Activated CD8-positive, alpha-beta memory T cell treated with anti-CD3 and anti-CD28 coated beads, Interleukin-2, amount 50 U/mL, for 1 hour (primary cell): ENCODE results near the gene ACSS2.
"Not testable (repeated sequence)": the region's sequence is repeated elsewhere in the genome, so short reads cannot be mapped to it uniquely, and the experiment has no call there.

Source experiments
- DNase-seq: peaks from one replicate; pipeline ENCODE4 v3.0.0-alpha.2; 2020; ENCODE audit errors: extremely low read depth

The ACSS2 gene

GRCh38 chr20:34874094-34874654, 2.2 kb upstream of the ACSS2 start:
- DNase-seq: no peak

GRCh38 chr20:34875642-34876405, 588 bp upstream of the ACSS2 start:
- peak; percentile 72 for DNase-seq

GRCh38 chr20:34880215-34880850, 3.9 kb downstream of the ACSS2 start:
- DNase-seq: no peak

GRCh38 chr20:34880971-34881370, 4.6 kb downstream of the ACSS2 start:
- not testable (repeated sequence) for DNase-seq

DNA sequence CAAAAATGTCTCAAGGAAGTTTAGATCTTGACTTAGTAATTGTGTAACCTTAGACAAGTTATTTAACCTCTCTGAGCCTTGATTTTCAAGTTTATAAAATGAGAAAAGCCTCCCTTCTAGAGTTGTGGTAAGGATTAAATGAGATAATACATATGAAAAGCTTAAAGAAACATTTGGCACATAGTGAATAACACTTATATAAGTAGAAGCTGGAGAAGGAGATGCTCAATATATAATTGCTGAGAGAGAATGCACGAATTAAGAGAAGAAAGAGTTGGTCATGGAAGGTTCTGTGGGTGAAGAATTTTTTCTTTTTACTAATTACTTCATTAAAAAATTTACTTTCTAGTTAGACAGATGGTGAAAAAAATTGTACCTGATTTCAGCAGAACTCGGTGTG, 5.3 kb downstream of the ACSS2 start:
- DNase-seq: no peak

DNA sequence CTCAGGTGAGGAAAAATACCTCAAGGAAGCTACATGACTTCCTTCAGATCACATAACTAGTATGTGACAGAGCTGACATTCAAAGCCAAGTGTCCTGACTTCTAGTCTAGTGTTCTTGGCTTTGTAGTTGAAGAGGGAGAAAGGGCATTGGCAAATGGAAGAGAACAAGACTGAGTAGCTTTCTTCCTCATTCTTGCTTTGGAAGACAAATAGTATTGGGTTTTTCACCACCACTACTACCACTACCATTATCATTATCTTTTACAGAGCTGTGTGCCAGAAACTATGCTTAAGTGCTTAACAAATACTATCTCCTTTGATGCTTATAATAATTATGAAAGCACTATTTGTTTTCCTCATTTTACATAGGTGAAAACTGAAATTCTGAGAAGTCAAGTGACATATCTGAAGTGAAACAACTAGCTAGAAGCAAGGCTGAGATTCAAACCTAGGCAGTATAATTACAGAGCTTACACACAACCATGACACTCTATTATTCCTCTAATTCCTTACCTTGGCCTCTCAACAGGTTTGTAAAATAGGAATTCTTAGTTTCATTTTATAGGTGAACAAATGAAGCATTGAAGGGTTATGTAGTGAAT, 6.8 kb downstream of the ACSS2 start:
- no peak for DNase-seq

- DNase-seq: no peak
These were observed 7.4 kb downstream of the ACSS2 start for GRCh38 chr20:34883809-34884208.

DNA sequence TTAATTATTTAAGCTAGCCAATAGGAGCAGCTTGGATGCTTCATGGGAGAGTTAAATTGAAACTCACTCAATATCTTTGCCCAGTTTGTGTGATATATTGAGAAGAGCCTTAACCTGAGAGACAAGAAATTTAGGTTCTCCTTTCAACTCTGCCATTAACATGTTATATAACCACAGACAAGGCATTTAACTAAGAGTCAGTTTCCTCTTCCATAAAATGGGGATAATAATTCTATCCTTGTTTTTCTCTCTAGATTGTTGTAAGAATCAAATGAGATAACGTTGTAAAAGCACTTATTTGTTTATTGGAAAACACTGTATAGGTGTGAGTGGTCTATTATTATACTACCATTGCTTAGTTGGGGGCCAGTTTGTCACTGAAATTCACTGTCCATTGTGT, 7.8 kb downstream of the ACSS2 start:
- no peak for DNase-seq

- DNase-seq: no peak
These were observed 9.7 kb downstream of the ACSS2 start for GRCh38 chr20:34886122-34886521.

DNA sequence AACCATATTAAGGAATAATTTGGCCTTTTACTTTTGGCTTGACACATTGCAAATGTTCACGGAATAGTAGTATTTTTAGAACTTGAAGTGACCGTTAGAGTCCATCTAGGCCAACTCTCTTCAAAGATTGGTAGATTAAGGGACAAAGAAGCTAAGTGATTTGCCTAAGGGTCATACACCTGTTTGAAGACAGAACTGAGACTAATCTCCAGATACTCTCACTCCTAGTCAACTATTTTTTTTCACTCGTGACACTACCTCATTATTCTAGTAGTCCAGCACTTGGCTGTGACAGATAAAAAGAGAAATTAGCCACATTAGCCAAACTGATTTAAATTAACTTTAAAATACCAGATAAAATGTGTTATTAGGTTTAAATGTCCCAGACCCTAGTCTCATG, 10.6 kb downstream of the ACSS2 start:
- DNase-seq: no peak

- DNase-seq: no peak
These were observed 12.1 kb downstream of the ACSS2 start for GRCh38 chr20:34888468-34888867.

GRCh38 chr20:34891166-34892062, 15.0 kb downstream of the ACSS2 start:
- no peak for DNase-seq

DNA sequence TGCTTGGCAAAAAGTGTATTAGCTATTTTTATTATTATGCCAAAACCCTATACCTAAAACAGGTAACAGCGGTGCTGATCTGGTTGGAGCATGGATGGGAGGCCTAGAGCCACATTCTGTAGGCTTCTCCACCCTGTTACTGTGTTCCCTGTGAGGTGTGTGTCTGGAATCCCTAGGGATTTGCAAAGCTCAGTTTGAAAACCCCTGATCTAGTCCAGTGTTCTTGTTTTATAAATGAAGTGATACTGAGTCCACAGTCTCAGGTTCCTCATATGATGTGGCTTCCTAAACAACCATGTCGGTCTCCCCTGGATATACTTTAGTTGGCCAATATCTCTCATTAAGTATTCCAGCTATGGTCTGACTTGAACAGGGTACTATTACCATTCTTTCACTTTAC, 16.3 kb downstream of the ACSS2 start:
- no peak for DNase-seq

DNA sequence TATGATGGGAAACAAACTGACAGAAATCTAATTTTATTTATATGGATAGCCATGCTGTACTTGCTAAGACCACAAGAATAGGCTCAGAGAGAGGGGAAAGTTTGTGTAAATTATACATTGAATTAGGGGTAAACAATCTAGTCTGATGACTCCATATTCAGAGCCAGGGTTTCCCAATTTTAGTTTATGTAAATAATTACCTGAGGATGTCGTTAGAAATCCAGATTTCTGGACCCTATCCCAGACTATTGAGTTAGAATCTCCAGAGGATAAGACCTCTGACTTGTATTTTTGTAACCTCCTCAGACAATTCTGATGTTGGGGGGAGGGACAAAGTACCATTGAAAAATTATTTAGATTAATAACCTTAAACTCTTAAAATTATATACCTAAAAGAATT, 18.3 kb downstream of the ACSS2 start:
- DNase-seq: no peak

DNA sequence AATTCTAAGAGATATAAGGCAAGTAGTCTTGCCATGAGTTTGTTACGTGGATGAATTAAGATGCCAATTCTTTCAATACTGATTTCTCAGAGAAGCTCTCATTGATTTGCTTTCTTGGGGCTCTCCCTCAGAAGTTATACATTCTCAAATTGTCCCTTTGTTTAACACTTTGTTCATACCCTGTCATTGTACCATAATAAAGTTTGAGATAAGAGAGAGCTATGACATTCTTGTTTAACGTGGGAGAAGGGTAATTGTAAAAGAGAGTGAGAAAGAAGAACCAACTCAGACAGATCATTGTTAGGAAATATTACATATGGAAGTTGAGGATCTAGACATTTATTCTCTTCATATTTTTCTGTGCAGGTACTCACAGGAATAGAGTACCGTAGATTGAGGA, 19.1 kb downstream of the ACSS2 start:
- DNase-seq: no peak

- no peak for DNase-seq
These were observed 19.7 kb downstream of the ACSS2 start for GRCh38 chr20:34896086-34896621.

- DNase-seq: not testable (repeated sequence)
These were observed 21.7 kb downstream of the ACSS2 start for GRCh38 chr20:34898129-34898528.

DNA sequence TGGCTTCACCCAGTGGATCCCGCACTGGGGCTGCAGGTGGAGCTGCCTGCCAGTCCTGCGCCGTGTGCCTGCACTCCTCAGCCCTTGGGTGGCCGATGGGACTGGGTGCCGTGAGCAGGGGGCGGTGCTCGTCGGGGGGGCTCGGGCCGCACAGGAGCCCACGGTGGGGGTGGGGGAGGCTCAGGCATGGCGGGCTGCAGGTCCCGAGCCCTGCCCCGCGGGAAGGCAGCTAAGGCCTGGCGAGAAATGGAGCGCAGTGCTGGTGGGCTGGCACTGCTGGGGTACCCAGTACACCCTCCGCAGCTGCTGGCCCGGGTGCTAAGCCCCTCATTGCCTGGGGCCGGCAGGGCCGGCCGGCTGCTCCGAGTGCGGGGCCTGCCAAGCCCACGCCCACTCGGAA, 22.3 kb downstream of the ACSS2 start:
- DNase-seq: not testable (repeated sequence)

DNA sequence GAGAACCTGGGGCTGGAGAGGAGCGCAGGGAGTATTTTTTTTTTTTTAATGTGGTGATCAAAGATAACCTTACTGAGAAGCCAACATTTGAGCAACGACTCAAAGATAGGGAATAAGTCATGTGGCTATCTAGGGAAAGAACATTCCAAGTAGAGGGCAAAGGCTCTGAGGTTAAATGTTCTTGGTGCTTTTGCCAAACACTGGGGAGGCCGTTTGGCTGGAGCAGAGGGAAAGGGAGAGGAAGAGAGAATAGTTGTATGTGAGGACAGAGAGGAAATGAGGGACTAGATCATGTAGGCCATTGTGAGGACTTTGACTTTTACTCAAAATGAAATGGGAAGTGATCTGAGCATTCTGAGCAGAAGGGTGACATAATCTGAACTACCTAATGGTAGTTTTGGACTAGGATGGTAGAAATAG, 27.8 kb downstream of the ACSS2 start:
- no peak for DNase-seq

- DNase-seq: no peak
These were observed 31.4 kb downstream of the ACSS2 start for GRCh38 chr20:34907616-34908469.

- no peak for DNase-seq
These were observed 38.7 kb downstream of the ACSS2 start for GRCh38 chr20:34915131-34915530.
